ENCODE results near the gene DBNL. TPM values are rescaled to one million over a fixed set of nuclear protein-coding genes. Genes with fewer than 3 reads are reported as not detected.

The DBNL gene
- total and polyA plus RNA-seq, 11 donors = 29.9 to 86.3 (median 42.9) TPM

GRCh38 chr7:44059219-44060090 is 15.0 kb downstream of the DBNL start:
- intact Hi-C loops (cut with DNase I) = no loop called here
- TF ChIP-seq CTCF (IDR thresholded peaks at IDR 0.05) (no peak), POLR2A (IDR thresholded peaks at IDR 0.05) (no peak)
- DNase-seq = peak in 2 of 5 donors; percentile 25 to 48
- Histone ChIP-seq H3K4me3 (no peak overlapping the region), H3K9me3 (no peaks in the 10 kb centered on the region), H3K4me1 (peaks cover 0 to 47% (median 10%) of the 10 kb centered on the region in 12 donors), H3K27me3 (no peaks in the 10 kb centered on the region), H3K36me3 (peaks cover 2 to 82% (median 70%) of the 10 kb centered on the region in 9 donors), H3K27ac (peak overlapping the region in 3 of 12 donors; percentile 4 to 42 (median 18))
- no peak for ATAC-seq
- 80 to 87% (median 85%) methylated on average over 10 to 14 of the region's 14 CpGs for WGBS, 4 donors

- peak overlapping the region in 3 of 12 donors; percentile 4 to 42 (median 18) for H3K27ac ChIP-seq
- H3K4me1 ChIP-seq = peaks cover 0 to 55% (median 16%) of the 10 kb centered on the region in 12 donors
- DNase-seq = peak in 2 of 5 donors; percentile 28 to 61
- H3K9me3 ChIP-seq = no peaks in the 10 kb centered on the region
- ATAC-seq = peak in 1 of 4 donors; percentile 1
- intact Hi-C loops (cut with DNase I) = no loop called here
- no peak for TF ChIP-seq CTCF (IDR thresholded peaks at IDR 0.05)
- TF ChIP-seq POLR2A (IDR thresholded peaks at IDR 0.05) = no peak
- H3K4me3 ChIP-seq = no peak overlapping the region
- no peaks in the 10 kb centered on the region for H3K27me3 ChIP-seq
- 83 to 85% (median 84%) methylated on average over 15 to 21 of the region's 21 CpGs for WGBS, 4 donors
- H3K36me3 ChIP-seq = peaks cover 2 to 74% (median 61%) of the 10 kb centered on the region in 9 donors
Measured at GRCh38 chr7:44060091-44060947, 15.8 kb downstream of the DBNL start.

GRCh38 chr7:44060948-44061644 is 16.6 kb downstream of the DBNL start:
- Histone ChIP-seq H3K27ac (peak overlapping the region in 2 of 12 donors; percentile 4 to 42), H3K4me1 (peaks cover 0 to 63% (median 24%) of the 10 kb centered on the region in 12 donors), H3K27me3 (no peaks in the 10 kb centered on the region), H3K4me3 (no peak overlapping the region), H3K36me3 (peaks cover 2 to 67% (median 55%) of the 10 kb centered on the region in 9 donors), H3K9me3 (no peaks in the 10 kb centered on the region)
- ATAC-seq (no peak), DNase-seq (peak in 2 of 5 donors; percentile 13 to 21)
- intact Hi-C loops (cut with DNase I) = no loop called here
- TF ChIP-seq CTCF (IDR thresholded peaks at IDR 0.05) (no peak), POLR2A (IDR thresholded peaks at IDR 0.05) (no peak)
- 56 to 74% (median 64%) methylated on average over 7 to 8 of the region's 8 CpGs for WGBS, 4 donors
